Middle frontal gyrus (tissue), 1 donor: ENCODE measurements around the gene SPTSSA.
"Not testable (repeated sequence)": the region's sequence is repeated elsewhere in the genome, so short reads cannot be mapped to it uniquely, and the experiment has no call there.

Experiments used
- DNase-seq: peaks from one replicate; pipeline ENCODE4 v3.0.0-alpha.2; 2015; ENCODE audit warnings: low spot score; ENCODE audit errors: extremely low spot score

Gene SPTSSA

DNA sequence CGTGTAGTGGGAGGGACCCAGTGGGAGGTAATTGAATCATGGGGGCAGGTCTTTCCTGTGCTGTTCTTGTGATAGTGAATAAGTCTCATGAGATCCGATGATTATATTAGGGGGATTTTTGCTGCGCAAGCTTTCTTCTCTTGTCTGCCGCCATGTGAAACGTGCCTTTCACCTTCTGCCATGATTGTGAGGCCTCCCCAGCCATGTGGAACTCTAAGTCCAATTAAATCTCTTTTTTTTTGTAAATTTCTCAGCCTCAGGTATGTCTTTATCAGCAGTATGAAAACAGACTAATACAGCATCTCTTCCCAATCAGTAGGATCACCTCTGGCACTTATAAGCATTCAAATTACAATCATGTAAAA, 34.0 kb downstream of the SPTSSA start:
- not testable (repeated sequence) for DNase-seq

DNA sequence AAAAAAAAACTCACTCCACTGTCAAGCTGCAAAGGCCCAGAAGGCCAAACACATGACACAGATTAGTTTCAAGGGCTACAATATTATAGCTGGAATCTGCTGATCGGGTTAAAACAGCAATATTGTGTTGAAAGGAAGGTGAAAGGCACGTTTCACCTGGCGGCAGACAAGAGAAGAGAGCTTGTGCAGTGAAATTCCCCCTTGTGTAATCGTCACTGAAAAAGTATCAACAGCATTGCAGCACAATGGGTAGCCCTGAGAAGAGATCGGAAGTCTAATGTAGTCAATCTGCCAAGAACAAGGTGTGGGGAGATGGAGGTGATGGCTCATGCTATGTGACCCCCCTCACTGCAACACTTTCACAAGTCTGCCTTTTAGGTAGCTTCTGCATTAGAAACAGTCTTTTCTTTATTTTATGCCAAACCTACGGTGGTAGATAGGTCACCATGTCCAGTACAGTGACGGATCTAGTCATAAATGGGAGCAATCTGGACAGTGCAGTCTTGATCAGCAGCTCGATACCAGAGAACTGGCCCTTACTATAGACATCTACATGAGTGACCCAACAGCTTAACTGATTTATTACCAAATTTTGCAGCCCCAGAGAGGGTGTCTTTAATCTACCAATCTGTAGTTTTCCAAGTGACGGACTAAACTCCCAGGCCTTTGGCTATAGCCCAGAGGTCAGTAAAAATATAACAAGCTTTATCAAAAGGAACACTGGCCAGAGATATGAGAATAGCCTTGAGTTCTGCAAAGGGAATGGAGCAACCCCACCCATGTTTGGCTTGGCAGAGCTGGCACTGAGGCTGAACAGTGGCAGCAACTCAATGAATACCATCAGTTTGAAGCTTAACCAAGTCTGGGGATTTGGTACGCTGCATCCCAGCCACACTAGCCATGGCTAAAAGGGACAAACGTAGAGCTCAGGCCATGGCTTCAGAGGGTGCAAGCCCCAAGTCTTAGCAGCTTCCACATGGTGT, 35.4 kb downstream of the SPTSSA start:
- DNase-seq = no peak

DNA sequence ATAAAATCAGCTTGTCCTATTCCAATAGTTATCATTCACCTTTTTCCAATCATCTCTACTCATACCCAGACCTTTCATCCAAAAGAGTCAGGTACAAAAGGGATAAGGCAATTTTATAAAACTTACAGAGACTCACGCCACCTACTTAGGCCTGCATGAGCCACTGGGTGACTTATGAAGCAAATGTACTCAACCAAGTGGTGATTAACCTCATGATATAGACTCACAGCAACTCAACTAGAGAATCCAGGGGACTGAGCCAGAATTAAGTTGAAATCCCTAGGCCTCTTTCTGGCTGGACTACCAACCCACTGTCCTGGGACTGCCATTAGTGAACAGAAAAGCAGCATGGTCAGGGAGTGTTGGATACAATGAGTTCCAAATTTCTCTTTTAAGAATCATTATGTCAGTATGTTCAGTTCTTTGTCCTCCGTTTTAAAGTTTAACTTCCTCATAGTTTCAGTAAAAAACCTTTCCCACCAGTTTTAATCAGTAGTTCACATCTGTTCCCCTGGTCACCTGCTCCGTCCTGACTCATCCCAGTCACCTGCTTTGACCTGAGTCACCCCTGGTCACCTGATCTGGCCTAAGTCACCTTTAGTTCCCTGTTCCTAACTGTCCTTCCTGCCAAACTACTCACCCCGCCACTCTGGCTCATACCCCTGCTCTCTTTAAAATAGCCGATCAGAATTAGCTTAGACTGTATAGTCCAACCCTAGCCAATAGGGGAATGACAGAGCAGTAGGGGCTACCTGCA, 36.8 kb downstream of the SPTSSA start:
- no peak for DNase-seq

DNA sequence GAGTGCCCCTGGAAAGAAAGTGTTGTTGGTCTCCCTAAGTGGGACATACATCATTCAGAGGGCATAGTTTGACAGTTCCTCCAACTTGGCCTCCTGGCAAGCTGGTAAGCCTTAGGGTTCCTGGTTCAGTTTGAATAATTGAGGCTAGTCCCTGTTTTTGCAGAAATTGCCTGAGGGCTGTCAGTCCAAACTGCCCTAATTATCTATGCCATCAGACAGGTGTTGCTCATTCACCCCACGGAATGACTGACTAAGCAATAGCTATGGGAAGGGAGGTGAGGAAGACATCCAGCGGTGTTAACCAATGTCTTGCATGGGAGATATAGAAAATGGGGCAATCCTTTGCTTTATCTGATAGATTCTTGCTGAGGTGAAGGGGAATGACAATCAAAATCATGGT, 37.6 kb downstream of the SPTSSA start:
- no peak for DNase-seq

DNA sequence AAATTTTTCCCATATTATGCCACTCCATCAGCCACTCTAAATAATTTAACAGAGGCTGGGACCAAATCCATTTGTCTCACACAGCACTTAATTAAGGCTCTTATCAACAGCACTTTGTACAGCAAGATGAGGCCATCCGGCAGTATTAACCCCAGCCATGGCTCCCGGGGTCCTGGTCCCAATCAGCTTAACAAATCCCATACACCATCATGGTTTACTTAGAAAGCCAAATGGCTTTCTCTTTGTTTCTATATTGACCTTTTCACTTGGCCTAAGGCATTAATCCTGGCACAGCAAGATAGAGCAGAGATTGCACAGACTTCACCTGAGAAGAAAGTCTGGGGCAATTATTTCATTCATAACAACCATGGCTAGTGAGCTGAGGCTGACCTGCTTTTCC, 38.6 kb downstream of the SPTSSA start:
- DNase-seq = no peak

DNA sequence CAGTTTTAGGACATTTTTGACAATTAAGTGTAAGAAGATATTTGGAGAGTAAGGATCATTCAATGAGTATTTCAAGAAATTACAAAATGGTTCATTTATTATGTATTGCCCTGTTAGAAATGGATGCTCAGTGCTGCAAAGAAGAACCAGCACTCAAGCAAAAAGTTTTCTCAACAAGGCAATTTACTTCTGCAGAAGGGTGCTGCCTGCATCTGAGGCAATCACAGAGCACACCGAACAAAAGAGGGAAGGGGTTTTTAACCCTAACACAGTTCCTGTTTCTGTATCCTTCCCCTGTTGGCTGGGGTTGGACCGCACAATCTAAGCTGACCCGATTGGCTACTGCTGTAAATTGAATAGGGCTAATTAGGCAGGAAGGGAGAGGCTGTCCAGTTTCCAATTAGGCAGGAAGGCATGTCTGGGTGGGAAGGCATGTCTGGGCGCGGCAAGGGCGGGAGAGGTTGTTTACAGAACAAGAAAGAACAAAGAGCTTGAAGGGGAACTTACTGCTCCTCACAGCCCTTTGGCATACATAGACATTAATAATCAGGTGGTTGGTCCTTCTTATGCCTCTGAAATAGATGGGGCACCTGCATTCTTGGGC, 41.4 kb downstream of the SPTSSA start:
- no peak for DNase-seq

DNA sequence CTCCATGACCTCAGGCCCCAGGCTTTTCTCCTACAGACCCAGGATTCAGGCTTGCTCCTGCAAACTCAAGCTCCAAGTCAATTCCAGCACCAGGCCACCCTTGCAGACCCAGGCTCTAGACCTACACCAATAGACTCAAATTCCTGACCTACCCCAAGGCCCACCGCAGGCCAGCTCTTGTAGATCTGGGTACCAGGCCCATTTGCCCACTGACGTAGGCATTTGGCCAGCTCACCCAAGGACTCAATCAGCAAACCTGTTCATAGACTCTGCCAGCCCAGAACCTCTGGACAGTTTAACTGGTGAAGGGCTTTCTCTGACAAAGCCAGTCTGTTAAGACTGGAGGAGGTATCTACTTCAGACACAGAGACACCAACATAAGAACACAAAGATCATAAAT, 52.3 kb downstream of the SPTSSA start:
- no peak for DNase-seq

DNA sequence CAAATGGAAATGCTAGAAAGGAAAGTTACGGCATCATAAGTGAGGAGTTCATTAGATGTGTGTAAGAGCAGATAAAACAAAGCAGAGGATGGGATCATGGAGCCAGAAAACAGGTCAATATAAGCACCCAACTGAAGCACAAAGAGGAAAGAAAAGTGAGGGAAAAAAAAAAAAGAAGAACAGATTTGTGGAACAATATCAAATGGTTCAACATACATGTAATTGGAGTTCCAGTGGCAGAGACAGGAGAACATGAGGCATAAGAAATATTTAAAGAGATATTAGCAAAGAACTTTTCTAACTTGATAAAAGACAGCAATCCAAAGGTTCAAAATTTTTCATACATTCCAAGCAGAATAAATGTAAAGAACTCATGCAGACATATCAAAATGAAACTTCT, 54.1 kb downstream of the SPTSSA start:
- no peak for DNase-seq

DNA sequence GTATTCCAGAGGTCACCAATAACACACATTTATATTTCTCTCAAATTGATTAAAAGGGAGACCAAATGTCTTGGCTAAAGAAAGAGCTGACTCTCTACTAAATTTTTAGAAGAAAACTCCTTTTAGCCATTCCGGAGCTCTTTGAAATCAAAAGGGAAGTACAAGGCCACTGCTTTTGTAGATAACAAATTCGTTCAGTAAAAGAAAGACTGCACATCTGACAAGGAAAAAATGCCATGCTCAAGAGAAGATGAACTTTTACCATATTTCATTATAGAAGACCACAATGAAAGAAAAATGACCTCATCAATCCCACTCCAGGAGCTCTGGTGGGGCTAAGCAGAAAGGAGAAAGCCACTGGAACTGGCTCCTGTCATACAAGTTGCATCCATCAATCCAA, 57.6 kb downstream of the SPTSSA start:
- no peak for DNase-seq

DNA sequence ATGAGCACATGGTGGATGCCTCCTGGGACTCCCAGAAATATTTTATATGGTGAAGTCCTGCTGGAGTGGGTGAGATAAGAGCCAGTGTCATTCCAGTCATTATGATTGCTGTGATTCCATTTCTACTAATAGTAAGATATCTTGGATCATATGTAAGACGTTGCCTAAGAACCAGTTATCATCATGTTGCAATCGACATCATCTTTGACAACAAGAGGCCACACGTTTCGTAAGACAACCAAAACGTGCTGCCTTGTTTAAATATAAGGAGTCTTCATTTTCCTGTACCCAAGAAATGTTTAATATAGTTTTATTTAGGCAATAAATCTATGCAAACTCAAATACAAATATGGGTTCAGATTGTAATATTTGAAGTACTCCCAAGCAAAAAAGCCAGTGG, 58.4 kb downstream of the SPTSSA start:
- no peak for DNase-seq

DNA sequence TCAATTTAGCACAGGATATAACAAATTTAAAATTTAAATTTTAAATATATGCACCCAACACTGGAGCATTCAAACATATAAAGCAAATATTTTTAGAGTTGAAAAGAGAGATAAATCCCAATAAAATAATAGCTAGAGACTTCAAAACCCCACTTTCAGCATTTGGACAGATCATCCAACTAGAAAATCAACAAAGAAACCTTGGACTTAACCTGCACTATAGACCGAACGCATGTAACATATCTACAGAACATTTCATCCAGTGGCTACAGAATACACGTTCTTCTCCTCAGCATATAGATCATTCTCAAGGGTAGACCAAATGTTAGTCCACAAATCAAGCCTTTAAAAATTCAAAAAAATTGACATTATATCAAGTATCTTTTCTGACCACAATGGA, 64.0 kb downstream of the SPTSSA start:
- no peak for DNase-seq

DNA sequence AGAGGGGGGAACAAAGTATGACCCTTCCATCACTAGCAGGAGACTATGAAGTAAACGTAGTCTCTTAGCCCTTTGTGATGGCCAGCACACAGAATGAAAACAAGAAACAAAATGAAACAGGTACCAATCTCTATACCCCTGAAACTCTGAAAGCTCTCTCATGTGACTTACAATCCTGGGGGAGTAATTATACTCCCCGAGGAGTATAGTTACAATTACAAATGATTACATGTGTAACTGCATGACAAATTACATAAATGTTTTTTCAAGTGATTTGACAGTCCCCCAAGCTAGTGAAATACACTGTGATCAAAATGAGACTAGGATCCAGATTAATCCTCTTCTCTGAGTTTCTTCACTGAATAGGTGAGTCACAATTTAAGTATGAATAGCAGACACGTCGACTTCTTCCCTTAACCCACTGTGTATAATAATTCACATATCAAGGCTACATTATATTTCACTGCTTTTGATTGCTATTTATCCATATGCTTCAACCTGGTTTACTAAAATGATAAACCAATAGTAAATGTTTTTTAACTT, 74.0 kb downstream of the SPTSSA start:
- DNase-seq = no peak

DNA sequence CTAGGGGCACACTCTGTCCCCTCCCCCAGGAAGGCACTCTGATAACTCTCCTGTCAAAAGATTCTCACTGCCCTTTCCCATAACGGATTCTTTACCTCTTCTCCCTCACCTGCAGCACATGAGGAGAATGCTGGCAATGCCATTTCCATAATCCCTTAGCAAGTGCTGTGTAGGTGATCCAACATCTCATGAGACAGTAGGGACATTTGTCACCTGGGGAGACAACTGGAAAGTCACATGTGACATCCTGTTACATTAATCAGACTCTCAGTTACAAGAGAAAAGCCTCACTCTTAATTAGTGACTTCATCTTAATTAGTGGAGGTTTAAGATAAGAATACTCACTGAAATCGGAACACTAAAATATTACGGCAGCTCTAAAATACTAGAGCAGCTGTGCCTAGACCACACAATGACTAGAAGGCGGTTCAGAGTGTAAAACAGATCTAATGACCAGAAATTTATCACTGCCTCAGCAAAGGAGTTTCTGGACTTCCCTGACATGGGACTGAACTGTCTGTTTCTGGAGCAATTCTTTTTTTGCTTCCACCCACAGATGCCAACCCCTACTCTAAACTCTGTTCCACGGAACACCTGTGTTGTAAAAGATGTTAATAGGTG, 75.1 kb downstream of the SPTSSA start:
- no peak for DNase-seq

DNA sequence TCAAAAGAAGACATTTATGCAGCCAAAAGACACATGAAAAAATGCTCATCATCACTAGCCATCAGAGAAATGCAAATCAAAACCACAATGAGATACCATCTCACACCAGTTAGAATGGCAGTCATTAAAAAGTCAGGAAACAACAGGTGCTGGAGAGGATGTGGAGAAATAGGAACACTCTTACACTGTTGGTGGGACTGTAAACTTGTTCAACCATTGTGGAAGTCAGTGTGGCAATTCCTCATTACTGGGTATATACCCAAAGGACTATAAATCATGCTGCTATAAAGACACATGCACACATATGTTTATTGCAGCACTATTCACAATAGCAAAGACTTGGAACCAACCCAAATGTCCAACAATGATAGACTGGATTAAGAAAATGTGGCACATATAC, 76.2 kb downstream of the SPTSSA start:
- DNase-seq = not testable (repeated sequence)

DNA sequence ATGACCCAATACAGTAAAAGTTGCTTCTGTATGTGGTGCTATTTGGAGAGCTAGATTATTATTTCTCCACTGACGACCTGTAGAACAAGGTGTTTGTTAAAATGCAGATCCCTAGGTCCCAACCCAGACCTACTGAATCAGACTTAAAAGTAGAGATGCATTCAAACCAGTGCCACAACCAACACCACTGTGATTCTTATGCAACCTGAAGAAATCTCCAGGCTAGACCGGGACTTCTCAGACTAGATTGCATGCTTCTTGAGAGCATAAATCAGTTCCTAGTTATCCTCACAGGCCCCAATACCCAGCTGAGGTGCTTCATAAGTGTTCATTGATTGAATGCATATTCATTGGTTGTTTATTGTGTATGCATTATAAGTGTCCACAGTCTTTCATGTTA, 78.2 kb downstream of the SPTSSA start:
- DNase-seq = no peak
